Hindlimb muscle (tissue), 1 donor: ENCODE results near the gene MACF1. TPM values are rescaled to one million over a fixed set of nuclear protein-coding genes. Genes with fewer than 3 reads are reported as not detected.

Source experiments
- DNase-seq: peaks from one replicate; pipeline ENCODE4 v3.0.0-alpha.2; 2013
- polyA plus RNA-seq: library from polyadenylated mRNA; unstranded; fragments of 120-200 nt; gene quantifications from one replicate; pipeline ENCODE4 v1.2.1, GENCODE V29; 2013; ENCODE audit not compliant: insufficient read length

The MACF1 gene
- polyA plus RNA-seq, 1 donor: 330 TPM

GRCh38 chr1:39214021-39214713 lies 9.7 kb downstream of the MACF1 start:
- DNase-seq: no peak

- DNase-seq: no peak
Observed at GRCh38 chr1:39214714-39214997, 10.2 kb downstream of the MACF1 start.

- DNase-seq: no peak
Observed at GRCh38 chr1:39214998-39215873, 10.7 kb downstream of the MACF1 start.

GRCh38 chr1:39216771-39217170 lies 12.3 kb downstream of the MACF1 start:
- no peak for DNase-seq

- no peak for DNase-seq
Observed at GRCh38 chr1:39220891-39221870, 16.7 kb downstream of the MACF1 start.

- no peak for DNase-seq
Observed at GRCh38 chr1:39224295-39224829, 19.9 kb downstream of the MACF1 start.

- no peak for DNase-seq
Observed at GRCh38 chr1:39226836-39227235, 22.3 kb downstream of the MACF1 start.

- DNase-seq: no peak
Observed at GRCh38 chr1:39228252-39228651, 23.8 kb downstream of the MACF1 start.

- no peak for DNase-seq
Observed at GRCh38 chr1:39229504-39229903, 25.0 kb downstream of the MACF1 start.

GRCh38 chr1:39230261-39231190 lies 26.0 kb downstream of the MACF1 start:
- no peak for DNase-seq

GRCh38 chr1:39236971-39237370 lies 32.5 kb downstream of the MACF1 start:
- DNase-seq: no peak

GRCh38 chr1:39238476-39238875 lies 34.0 kb downstream of the MACF1 start:
- peak; percentile 54 for DNase-seq

- DNase-seq: no peak
Observed at GRCh38 chr1:39239968-39240367, 35.5 kb downstream of the MACF1 start.

GRCh38 chr1:39243302-39243701 lies 38.8 kb downstream of the MACF1 start:
- DNase-seq: no peak

GRCh38 chr1:39250460-39251240 lies 46.2 kb downstream of the MACF1 start:
- DNase-seq: no peak

GRCh38 chr1:39255222-39255621 lies 50.7 kb downstream of the MACF1 start:
- DNase-seq: no peak

GRCh38 chr1:39258146-39258924 lies 53.8 kb downstream of the MACF1 start:
- peak; percentile 61 for DNase-seq

GRCh38 chr1:39258925-39259244 lies 54.4 kb downstream of the MACF1 start:
- DNase-seq: no peak

- DNase-seq: no peak
Observed at GRCh38 chr1:39261712-39262221, 57.3 kb downstream of the MACF1 start.

- no peak for DNase-seq
Observed at GRCh38 chr1:39262802-39263201, 58.3 kb downstream of the MACF1 start.
